HFFc6 (cell line): ENCODE measurements around the gene EIF4G1. TPM values are rescaled to one million over a fixed set of nuclear protein-coding genes. Genes with fewer than 3 reads are reported as not detected.
"Not testable (repeated sequence)": the region's sequence is repeated elsewhere in the genome, so short reads cannot be mapped to it uniquely, and the experiment has no call there.

Experiments
- DNase-seq: peaks from one replicate; pipeline ENCODE4 v3.0.0-alpha.2; 2018
- H3K27ac Mint-ChIP-seq: 2 replicates; pipeline ENCODE4 v1.8.0; 2020; ENCODE audit warnings: mild to moderate bottlenecking, mixed read lengths
- H3K27me3 Mint-ChIP-seq: 2 replicates; pipeline ENCODE4 v1.8.0; 2021; ENCODE audit warnings: mild to moderate bottlenecking, moderate library complexity, mixed read lengths; ENCODE audit not compliant: insufficient read depth
- H3K36me3 Mint-ChIP-seq: 2 replicates; pipeline ENCODE4 v1.8.0; 2021; ENCODE audit warnings: low read depth, mixed read lengths
- H3K4me1 Mint-ChIP-seq: 2 replicates; pipeline ENCODE4 v1.8.0; 2020; ENCODE audit warnings: low read depth, mixed read lengths
- H3K4me3 Mint-ChIP-seq: 2 replicates; pipeline ENCODE4 v1.8.0; 2020; ENCODE audit warnings: mild to moderate bottlenecking, moderate library complexity, mixed read lengths
- H3K9me3 Mint-ChIP-seq: 2 replicates; pipeline ENCODE4 v1.8.0; 2020; ENCODE audit warnings: mild to moderate bottlenecking, mixed read lengths
- long read RNA-seq: library from polyadenylated mRNA; unstranded; transcript quantifications from one replicate; pipeline ENCODE4 v2.0.0, GENCODE V29; 2019
- total RNA-seq, 6 experiments: library from RNA; stranded (reverse); fragmentation: NEBNext Ultra II Directional; extraction: Animal tissue kit (Norgen Biotek cat#: 25700); gene quantifications; 2 replicates in 1 of 6; 3 replicates in 5 of 6; pipeline ENCODE4 v1.2.3, GENCODE V29; 2021
- TF ChIP-seq, protein P1 (sequence below): fragments of 200-600 bp; sonication (generic); IDR thresholded peaks from 2 replicates; pipeline ENCODE4 v1.5.0; 2021; ENCODE audit warnings: antibody characterized with exemption, mild to moderate bottlenecking

EIF4G1 gene, protein sequence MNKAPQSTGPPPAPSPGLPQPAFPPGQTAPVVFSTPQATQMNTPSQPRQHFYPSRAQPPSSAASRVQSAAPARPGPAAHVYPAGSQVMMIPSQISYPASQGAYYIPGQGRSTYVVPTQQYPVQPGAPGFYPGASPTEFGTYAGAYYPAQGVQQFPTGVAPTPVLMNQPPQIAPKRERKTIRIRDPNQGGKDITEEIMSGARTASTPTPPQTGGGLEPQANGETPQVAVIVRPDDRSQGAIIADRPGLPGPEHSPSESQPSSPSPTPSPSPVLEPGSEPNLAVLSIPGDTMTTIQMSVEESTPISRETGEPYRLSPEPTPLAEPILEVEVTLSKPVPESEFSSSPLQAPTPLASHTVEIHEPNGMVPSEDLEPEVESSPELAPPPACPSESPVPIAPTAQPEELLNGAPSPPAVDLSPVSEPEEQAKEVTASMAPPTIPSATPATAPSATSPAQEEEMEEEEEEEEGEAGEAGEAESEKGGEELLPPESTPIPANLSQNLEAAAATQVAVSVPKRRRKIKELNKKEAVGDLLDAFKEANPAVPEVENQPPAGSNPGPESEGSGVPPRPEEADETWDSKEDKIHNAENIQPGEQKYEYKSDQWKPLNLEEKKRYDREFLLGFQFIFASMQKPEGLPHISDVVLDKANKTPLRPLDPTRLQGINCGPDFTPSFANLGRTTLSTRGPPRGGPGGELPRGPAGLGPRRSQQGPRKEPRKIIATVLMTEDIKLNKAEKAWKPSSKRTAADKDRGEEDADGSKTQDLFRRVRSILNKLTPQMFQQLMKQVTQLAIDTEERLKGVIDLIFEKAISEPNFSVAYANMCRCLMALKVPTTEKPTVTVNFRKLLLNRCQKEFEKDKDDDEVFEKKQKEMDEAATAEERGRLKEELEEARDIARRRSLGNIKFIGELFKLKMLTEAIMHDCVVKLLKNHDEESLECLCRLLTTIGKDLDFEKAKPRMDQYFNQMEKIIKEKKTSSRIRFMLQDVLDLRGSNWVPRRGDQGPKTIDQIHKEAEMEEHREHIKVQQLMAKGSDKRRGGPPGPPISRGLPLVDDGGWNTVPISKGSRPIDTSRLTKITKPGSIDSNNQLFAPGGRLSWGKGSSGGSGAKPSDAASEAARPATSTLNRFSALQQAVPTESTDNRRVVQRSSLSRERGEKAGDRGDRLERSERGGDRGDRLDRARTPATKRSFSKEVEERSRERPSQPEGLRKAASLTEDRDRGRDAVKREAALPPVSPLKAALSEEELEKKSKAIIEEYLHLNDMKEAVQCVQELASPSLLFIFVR (N-terminal part only)
- 100 to 1,000 TPM; 522 to 605 (median 559) TPM for total RNA-seq
- long read RNA-seq, full-length matches to known transcripts = 11 of 196 reads
- long read RNA-seq, partial matches to known transcripts = 155 of 196 reads
- long read RNA-seq, other reads (novel, unspliced or antisense) = 30 of 196 reads

DNA sequence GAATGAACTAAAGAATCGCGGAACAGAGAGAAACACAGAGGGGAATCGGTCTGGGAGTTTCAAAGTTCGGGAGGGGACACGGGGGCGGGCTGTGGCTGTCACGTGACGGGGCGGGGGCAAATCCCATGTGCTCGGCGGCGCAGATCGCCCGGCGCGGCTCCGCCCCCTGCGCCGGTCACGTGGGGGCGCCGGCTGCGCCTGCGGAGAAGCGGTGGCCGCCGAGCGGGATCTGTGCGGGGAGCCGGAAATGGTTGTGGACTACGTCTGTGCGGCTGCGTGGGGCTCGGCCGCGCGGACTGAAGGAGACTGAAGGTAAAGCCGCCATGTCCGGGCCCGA is at the start of gene EIF4G1:
TSS of gene EIF4G1 (plus strand) at position 244 of the 337 bp plus-strand sequence. CDS start 1,191 bp downstream, outside the sequence.
- peaks cover 33% of the 10 kb centered on the region for H3K4me1 Mint-ChIP-seq
- TF ChIP-seq, protein P1, sequence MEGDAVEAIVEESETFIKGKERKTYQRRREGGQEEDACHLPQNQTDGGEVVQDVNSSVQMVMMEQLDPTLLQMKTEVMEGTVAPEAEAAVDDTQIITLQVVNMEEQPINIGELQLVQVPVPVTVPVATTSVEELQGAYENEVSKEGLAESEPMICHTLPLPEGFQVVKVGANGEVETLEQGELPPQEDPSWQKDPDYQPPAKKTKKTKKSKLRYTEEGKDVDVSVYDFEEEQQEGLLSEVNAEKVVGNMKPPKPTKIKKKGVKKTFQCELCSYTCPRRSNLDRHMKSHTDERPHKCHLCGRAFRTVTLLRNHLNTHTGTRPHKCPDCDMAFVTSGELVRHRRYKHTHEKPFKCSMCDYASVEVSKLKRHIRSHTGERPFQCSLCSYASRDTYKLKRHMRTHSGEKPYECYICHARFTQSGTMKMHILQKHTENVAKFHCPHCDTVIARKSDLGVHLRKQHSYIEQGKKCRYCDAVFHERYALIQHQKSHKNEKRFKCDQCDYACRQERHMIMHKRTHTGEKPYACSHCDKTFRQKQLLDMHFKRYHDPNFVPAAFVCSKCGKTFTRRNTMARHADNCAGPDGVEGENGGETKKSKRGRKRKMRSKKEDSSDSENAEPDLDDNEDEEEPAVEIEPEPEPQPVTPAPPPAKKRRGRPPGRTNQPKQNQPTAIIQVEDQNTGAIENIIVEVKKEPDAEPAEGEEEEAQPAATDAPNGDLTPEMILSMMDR = no peak
- H3K27me3 Mint-ChIP-seq = peaks cover 3% of the 10 kb centered on the region
- no peaks in the 10 kb centered on the region for H3K9me3 Mint-ChIP-seq
- peak within 1 kb of the TSS; percentile 89 for H3K4me3 Mint-ChIP-seq
- peaks cover 36% of the 10 kb centered on the region for H3K36me3 Mint-ChIP-seq
- peak within 1 kb of the TSS; percentile 87 for H3K27ac Mint-ChIP-seq
- peak; percentile 93 for DNase-seq

DNA sequence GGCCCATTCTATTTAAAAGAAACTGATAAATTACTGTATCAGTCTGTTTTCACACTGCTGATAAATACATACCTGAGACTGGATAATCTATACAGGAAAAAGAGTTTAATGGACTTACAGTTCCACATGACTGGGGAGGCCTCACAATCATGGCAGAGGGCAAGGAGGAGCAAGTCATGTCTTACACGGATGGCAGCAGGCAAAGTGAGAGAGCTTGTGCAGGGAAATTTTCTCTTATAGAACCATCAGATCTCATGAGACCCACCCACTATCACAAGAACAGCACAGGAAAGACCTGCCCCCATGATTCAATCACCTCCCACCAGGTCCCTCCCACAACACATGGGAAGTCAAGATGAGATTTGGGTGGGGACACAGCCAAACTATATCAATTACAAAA is 47.2 kb upstream of the EIF4G1 start:
- H3K4me3 Mint-ChIP-seq, H3K36me3 Mint-ChIP-seq, H3K27ac Mint-ChIP-seq, H3K9me3 Mint-ChIP-seq, DNase-seq, H3K4me1 Mint-ChIP-seq: not testable (repeated sequence)
- H3K27me3 Mint-ChIP-seq = peaks cover 38% of the 10 kb centered on the region

DNA sequence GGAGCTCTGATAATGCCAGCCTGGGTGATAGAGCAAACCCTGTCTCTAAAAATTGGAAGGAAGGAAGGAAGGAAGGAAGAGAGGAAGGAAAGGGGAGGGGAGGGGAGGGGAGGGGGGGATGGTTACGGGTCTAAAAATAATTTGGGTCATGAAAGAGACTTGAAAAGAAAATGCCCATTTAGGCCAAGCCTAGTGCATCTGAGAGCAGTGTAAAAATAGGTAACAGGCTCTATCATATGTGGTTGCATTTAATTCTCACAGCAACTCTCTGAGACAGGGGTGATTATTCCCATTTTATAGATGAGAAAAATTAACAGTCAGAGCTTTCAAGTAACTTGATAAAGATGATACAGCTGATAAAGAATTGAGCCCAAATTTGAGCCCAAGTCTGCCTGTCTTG is 42.1 kb upstream of the EIF4G1 start:
- no peak for DNase-seq
- Mint-ChIP-seq H3K27ac (no peak overlapping the region), H3K4me1 (no peaks in the 10 kb centered on the region), H3K4me3 (no peak overlapping the region), H3K36me3 (no peaks in the 10 kb centered on the region), H3K9me3 (peaks cover 2% of the 10 kb centered on the region; the same call in 1 of the 2 replicates), H3K27me3 (peaks cover 39% of the 10 kb centered on the region)
- TF ChIP-seq, protein P1 = no peak

DNA sequence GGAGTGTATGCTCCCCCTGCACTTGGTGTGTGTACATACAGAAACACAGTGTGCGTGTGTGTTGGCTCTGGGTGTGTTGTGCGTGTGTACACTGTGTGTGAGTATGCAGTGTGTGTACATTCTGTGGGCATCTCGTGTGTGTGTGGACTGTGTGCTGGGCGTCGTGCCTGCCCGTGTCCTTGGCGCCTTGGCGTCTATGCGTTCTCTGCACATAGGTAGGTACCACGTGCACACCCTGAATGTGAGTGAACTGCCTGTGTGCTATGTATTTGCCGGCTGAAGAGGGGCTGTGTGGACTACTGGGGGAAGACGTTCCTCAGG is 39.1 kb upstream of the EIF4G1 start:
- Mint-ChIP-seq H3K4me3 (no peak overlapping the region), H3K27ac (no peak overlapping the region), H3K4me1 (no peaks in the 10 kb centered on the region), H3K27me3 (peaks cover 52% of the 10 kb centered on the region), H3K9me3 (no peaks in the 10 kb centered on the region), H3K36me3 (no peaks in the 10 kb centered on the region)
- DNase-seq = no peak
- TF ChIP-seq, protein P1 = no peak

DNA sequence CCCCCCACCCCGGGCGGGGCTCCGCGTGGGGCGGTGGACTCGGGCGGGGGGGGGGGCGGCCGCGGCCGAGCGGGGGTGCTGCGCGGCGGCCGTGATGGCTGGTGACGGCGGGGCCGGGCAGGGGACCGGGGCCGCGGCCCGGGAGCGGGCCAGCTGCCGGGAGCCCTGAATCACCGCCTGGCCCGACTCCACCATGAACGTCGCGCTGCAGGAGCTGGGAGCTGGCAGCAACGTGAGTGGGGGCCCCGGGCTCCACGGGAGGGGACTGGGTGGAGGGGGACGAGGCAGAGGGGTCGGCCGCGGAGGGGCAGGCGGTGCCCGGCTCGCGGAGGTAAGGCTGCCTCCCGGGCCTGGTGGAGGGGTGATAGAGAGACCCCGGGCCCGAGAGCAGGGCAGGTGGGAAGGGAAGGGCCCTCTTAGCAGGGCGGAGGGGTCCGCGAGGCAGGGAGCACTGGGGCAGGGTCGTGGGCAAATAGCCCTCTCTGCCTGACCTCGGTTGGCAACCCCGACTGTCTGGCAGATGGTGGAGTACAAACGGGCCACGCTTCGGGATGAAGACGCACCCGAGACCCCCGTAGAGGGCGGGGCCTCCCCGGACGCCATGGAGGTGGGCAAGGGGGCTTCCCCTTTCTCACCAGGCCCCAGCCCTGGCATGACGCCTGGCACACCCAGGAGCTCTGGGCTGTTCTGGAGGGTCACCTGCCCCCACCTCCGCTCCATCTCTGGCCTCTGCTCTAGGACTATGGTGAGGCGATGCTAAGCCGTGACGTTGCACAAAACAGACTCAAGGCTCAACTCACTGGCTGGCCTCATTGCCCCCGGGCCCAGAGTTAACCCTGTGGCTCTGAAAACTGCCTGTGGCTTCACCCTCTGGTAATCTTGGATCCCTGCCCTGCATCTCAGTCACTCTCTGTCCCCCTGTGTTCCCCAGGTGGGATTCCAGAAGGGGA is 38.2 kb upstream of the EIF4G1 start, which contains the start of gene ECE2:
TSS of gene ECE2 (plus strand) at position 62 of the 950 bp plus-strand sequence. CDS start at position 194, 132 bp downstream.
- no peak within 1 kb of the TSS for H3K4me3 Mint-ChIP-seq
- no peaks in the 10 kb centered on the region for H3K9me3 Mint-ChIP-seq
- no peak within 1 kb of the TSS for H3K27ac Mint-ChIP-seq
- H3K36me3 Mint-ChIP-seq = no peaks in the 10 kb centered on the region
- TF ChIP-seq, protein P1 = no peak
- DNase-seq = no peak
- H3K27me3 Mint-ChIP-seq = peaks cover 56% of the 10 kb centered on the region
- no peaks in the 10 kb centered on the region for H3K4me1 Mint-ChIP-seq
